GM21619 (cell line): Measurements from ENCODE around the gene REM2.
"Not testable (repeated sequence)": the region's sequence is repeated elsewhere in the genome, so short reads cannot be mapped to it uniquely, and the experiment has no call there.

Experiments
- ATAC-seq: cut with Tn5 transposase; IDR thresholded peaks from one replicate; pipeline ENCODE4 v1.9.1; 2021; ENCODE audit not compliant: unreplicated experiment

The REM2 gene

DNA sequence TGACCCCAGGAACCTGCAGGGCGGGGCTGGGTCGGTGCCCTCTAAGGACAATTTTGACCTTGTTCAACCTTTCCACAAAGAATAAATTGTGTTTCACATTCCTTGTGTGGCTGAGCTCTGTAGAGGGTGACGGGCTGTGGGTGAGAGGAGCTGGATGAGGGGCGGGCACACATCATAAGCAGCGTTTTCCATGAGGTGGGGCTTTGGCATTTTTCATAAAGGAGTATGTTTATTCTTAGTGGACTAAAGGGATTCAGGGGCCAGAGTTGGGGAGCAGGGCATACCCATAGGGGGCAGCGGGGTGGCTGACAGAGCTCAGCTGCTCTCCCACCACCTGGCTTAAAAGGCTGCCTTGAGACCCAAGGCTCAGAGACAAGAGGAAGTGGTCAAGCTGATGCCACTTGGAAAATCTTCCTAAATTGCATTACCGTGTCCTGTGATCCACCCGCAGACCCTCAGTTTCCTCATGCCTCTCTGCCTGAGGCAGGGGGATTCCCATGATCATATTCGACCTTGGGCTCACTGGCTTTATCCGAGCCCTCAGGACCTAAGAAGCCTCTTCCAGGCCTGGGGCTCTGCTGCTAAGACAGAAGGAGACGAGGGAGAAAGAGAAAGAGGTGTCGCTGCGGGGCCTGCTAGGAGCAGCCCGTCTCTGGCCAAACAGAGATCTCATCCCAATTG, 35.2 kb upstream of the REM2 start:
- ATAC-seq, result no peak

DNA sequence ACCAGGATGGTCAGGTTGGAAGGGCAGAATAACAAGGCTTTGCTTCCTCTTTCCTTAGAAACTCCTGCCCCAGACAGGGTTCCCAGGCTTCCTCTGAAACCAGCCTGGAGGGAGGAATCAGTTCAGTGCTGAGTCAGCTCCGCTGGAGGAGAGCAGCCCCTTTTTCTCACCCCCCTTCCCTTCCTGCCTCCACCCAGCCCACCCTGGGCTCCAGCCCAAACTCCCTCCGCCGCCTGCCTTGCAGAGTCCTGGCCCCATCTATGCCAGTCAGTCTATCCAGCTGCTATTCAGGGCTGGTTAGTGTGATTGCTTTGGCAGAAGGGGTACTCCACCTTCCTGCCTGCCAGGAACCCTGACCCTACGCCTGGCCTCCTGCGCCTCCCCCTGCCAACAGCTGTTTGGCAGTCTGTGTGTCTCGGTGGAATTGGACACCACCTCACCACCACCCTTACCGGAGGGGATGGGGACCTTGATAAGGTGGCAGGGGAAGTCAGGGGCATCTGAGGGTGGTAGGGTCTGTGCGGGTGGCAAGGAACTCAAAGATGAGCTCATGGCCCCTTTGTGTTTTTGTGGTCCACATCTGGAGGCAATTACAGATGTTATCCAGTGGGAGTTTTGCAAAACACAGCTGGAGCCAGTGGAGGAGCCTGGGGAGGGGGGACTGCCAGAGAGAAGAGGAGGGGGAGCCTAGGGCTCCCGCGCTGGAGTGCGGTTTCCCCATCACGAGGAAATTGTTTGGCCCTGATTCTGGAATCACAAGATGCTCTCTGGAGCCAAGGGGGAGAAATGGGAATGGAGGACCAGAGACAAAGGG, 34.5 kb upstream of the REM2 start:
- no peak for ATAC-seq

DNA sequence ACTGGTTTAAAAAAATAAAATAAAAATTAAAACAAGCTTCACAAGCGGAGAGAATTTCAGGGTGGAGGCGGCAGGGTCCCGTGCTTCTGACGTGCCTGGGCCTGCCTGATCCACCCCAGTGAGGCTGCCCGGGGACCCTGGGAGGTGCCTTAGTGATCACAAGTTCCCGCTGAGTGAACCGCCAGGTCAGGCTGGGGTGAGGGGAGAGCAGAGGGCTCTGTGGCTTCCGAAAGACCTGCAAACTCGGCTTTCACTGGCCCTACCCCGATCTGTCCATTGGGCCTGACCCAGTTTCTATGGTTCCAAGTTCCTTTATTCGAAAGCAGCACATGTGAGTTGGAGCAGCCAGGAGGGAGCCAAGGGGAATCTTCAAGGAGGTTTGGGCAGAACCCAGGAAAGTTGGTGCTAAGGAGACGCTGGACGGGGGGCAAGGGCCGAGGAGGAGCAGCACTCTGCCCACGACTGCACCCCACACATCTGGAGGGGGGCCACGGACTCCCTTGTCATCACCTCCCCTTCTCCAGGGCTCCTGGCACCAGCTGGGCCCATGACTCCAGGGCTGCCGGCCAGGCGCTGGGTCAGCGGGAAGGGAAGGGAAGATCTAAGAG, 33.7 kb upstream of the REM2 start:
- ATAC-seq, result no peak

DNA sequence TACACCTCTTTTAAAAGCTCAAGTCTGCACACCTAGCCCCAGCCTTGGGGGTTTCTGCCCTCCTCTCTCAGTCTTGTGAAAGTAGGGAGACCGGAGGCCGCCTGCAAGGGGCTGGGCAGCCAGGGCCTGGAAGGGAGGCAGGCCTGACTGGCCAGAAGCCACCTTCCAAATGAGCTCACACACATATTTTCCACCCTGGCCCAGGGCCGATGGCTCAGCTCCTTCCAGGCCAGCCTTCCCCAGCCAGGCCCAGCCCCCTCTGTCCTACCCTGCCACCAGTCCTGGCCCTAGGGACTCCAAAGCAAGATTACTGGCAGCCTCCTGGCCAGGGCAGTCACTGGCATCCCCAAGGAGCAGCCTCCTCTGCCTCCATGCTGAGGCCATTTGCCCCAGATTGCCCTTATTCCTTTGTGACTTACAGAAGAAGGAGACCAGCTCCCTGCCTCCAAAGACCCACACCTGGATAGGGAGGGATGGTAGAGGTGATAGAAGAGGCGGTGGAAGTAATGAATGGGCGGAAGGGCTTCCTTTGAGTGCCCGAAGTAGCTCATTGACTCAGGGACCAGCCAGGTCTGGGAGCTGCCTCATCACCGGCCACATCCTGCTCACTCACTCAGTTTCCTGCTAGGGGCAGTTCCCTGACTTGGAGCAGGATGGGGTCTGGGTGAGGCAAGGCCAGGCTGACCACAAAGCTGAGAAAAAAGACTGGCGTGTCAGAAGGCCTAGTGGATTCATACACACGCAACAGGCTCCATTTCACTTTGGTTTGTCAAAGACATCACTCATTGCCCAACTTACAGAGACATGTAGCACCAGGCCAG, 31.9 kb upstream of the REM2 start:
- no peak for ATAC-seq

DNA sequence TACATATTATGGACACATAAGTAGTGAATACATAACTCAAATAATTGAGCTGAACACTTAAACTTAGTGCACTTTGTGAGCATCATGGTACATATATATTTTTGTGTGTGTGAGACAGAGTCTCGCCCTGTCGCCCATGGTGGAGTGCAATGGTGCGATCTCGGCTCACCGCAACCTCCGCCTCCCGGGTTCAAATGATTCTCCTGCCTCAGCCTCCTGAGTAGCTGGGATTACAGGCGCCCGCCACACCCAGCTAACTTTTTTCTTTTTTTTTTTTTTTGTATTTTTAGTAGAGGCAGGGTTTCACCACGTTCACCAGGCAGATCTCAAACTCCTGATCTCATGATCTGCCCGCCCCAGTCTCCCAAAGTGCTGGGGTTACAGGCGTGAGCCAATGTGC, 30.8 kb upstream of the REM2 start:
- ATAC-seq, result not testable (repeated sequence)

DNA sequence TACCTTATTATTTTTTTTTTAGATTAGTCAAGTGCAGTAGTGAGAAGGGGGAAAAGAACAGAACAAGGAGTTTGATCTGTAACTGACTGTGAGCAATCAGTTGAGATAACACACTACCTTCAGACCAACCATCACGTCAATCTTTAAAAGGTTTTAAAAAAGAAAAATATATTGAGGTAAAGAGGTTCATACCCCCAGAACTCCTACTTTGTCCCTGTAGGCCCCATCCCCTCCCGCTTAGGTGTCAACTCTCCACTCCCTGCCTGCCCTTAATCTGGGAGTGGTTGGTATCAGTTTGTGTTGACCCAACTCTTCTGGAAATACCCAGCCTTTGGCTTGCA, 30.5 kb upstream of the REM2 start:
- ATAC-seq, result no peak

DNA sequence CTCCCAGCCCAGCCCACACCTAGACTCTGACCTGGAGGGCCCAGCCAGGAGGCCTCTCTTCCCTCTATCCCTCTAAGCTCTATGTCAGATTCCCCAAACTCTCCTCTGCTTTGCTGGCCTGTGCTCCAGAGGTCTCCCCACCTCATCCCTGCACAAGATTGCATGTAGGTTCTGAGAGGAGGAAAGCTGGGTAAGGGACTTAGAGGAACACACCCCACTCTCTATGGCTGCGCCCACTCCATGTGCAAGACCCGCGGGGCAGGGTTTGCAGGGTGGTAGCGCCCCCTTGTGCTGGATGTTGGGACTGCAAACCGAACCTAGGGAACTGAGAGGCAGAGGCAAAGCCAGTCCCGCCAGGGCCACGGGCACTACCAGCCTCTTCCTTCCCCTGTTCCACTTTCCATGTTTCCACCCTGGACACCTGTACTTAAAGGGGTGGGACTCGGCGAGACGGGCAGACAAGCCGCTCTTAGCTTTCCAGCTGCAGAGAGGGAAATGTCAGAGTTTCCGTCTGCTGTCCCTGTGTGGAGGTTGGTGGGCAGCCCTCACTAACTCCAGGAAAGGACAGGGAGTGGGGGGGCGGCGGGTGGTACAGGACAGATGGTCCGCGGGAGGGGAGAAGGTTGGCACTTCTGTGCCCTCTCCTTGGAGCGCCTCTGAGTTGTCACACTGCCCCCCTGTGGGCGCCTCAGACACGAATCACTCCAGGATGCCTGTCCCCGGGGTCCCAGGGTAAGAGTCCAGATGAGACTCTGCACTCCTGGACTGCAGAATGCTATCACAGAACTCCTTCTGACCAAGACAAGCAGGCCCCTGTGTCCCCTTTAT, 29.9 kb upstream of the REM2 start:
- peak; percentile 75 for ATAC-seq

DNA sequence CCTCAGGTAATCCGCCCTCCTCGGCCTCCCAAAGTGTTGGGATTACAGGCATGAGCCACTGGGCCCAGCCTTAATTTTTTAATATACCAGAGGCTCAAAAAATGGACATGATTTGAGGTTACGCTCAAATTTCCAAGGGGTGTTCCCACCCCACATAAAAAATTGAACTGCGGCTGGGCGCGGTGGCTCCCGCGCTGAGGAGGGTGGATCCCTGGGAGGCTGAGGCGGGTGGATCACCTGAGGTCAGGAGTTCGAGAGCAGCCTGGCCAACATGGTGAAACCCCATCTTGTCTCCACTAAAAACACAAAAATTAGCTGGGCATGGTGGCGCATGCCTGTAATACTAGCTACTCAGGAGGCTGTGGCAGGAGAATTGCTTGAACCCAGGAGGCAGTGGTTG, 28.7 kb upstream of the REM2 start:
- ATAC-seq, result not testable (repeated sequence)

DNA sequence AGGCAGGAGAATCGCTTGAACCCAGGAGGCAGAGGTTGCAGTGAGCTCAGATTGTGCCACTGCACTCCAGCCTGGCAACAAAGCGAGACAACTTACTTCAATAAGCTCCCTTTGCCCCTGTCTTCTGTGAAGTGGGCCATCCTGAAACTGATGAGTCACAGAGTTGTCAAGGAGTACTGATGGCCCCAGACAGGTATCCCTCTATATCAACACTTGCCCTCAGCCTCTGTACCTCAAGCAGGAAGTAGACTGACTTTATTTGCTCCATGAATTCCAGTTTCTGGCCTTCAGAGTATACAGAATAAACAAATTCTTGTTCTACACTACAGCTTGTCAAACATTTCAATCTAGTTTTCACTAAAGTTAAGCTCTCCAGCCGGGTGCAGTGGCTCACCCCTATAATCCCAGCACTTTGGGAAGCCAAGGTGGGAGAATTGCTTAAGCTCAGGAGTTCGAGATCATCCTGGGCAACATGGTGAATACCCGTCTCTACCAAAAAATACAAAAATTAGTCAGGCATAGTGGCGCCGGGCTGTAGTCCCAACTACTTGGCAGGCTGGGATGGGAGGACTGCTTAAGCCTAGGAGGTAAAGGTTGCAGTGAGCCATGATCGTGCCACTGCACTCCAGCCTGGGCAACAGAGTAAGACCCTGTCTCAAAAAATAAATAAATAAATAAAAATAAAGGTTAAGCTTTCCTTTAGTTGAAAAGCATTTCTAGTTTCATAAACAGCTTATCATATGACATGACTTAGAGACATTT, 27.9 kb upstream of the REM2 start:
- ATAC-seq, result no peak

DNA sequence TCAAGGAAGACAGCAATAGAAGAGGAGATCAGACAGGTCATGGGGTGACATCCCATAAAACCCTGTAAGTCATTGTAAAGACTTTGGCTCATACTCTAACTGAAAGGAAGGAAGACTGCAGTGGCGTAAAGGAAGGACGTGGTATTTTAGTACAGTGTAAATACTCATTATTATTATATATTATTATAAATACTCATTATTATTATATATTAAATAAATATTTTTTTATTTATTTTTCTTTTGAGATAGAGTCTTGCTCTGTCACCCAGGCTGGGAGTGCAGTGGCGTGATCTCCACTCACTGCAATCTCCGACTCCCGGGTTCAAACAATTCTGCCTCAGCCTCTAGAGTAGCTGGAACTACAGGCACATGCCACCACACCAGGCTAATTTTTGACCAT, 26.6 kb upstream of the REM2 start:
- ATAC-seq, result no peak

DNA sequence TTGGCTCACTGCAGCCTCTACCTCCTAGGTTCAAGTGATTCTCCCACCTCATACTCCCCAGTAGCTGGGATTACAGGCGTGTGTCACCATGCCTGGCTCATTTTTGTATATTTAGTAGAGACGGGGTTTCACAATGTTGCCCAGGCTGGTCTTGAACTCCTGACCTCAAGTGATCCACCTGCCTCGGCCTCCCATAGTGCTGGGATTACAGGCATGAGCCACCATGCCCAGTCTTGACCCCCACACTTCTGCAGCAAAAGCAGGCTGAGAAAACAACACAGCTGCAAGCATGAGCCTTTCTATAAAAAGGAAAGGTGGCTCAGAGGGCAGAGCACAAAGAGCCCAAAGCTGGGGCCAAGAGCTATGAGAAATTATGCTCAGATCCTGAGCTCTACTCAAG, 22.6 kb upstream of the REM2 start:
- ATAC-seq, result not testable (repeated sequence)

DNA sequence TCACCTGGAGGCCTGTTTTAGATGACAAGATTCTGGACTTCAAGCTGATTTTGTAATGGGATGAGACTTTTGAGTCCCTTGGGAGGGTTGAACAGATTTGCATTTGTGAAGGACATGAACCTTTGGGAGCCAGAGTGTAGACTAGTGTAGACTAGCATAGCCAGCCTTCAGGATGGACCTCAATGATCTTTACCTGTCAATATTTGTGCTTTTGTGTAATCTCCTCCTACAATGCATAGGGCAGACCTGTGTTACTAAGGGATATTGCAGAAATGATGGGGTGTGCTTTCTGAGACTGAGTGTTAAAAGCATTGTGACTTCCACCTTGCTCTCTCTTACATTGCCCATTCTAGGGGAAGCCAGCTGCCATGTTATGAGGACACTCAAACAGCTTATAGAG, 21.4 kb upstream of the REM2 start:
- ATAC-seq, result no peak

DNA sequence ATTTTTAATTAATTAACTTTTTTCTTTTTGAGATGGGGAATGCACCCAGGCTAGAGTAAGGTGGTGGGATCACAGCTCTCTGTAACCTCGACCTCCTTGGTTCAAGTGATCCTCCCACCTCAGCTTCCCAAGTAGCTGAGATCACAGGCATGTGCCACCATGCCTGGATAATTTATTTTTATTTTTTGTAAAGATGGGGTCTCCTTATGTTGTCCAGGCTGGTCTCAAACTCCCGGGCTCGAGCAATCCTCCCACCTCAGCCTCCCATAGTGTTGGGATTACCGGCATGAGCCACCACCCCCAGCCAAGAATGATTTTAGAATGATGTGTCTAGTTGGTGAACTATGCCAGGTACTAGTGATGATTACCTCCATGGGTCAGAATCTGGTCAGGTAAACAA, 18.0 kb upstream of the REM2 start:
- ATAC-seq, result no peak

DNA sequence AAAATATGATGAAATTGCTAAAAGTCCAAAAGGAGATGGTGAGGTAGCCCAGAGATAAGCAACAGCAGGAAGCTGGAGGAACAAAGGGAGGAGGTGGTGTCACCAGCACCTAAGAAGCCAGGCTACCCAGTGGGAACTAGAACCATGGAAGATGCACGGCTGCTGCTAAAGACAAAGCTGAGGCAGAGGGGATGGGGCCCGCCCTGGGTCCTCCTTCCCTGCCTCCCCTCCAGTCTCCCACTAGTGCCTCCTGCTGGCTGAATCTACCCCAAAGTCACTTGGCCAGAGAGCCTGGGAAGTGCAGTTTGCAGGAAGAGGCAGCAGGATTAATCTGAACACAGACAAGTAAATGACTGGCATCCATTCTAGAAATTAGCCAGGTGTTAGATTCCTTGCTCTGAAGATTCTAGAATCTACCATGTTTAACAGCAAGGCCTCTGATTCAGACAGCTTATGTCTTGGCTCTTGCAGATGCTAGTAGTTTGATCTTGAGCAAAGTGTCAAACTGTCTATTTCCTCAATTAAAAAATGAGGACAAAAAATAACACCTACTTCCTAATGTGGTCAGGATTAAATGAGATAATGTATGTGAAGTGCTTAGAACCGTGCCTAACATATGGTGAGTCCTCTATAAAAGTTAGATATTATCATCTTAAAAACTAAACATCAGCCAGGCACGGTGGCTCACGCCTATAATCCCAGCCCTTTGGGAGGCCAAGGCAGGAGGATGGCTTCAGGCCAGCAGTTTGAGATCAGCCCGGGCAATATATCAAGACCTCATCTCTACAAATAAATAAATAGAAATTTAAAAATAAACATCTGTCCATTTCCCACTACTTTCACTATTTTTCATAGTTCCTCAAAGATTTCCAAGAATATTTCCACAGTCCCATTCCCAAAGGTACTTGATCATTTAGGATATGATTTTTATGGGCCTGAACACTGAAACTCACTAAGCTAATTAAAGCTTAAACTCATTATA, 17.3 kb upstream of the REM2 start:
- no peak for ATAC-seq

DNA sequence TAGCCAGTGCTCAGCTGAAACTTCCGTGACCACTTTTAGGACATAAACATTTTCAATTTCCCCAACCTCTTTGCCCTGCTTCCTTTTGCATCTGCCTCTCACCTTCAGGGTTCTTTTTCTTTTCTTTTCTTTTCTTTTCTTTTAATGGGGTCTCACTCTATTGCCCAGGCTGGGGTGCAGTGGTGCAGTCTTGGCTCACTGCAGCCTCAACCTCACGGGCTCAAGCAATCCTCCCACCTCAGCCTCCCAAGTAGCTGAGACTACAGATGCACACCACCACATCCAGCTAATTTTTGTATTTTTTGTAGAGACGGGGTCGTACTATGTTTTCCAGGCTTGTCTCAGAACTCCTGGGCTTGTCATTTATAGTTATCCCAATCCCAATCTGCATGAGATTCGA, 16.1 kb upstream of the REM2 start:
- ATAC-seq, result no peak

DNA sequence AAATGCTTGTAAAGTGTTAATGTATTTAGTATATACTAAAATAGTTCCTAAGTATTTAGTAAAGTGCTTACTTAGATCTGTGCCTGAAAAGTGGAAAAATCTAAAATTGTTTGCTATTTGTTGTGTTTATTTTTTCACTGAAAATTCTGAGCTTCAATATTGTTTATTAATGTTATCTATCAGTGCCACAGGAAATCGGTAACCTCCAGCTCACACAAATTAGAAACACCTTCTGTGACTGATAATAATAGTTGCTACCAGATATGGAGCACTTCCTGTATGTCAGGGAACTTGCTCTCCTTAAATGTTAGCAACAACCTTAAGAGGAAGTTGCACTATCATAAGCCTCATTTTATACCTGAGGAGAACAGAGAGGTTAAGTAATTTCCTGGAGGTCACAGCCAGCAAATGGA, 12.2 kb upstream of the REM2 start:
- peak; percentile 30 for ATAC-seq

DNA sequence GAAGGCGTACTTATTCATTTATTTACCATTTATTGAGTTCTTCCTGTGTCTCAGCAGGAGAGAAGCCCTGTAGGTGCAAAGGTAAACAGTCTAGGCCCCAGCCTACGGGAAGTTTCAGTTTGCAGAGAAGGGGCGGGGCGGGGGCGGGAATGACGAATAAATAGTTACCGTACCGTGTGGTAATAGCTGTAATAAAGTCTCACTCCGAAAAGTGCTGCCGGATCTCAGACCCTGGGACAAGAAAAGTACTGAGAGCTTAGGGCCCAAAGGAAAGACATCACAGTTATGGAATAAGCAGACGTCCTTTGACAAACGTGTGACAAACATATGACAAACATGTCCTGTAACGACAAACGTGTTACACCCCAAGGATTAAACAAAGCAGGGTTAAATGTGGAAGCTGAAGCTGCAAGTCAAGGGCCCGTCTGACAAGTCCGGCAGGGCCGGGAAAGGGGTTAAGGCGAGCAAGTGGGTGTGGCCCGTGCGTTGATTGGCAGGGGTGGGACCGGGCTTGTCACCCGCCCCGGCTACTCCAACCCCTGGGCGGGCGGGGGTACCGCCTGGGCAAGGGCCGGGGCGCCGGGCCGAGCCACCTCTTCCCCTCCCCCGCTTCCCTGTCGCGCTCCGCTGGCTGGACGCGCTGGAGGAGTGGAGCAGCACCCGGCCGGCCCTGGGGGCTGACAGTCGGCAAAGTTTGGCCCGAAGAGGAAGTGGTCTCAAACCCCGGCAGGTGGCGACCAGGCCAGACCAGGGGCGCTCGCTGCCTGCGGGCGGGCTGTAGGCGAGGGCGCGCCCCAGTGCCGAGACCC, 11.6 kb upstream of the REM2 start, which contains the start of gene LRP10:
Gene LRP10 (plus strand): TSS at position 517 of the 809 bp plus-strand sequence. CDS start 564 bp downstream, outside the sequence.
- peak; percentile 77 for ATAC-seq
